OCI-LY1 (cell line): ENCODE data around the gene GUCA2A.

Source experiments
- H2AFZ ChIP-seq: fragments of 200-600 bp; sonication (generic), shearing (Covaris generic); 2 replicates; pipeline ENCODE4 v1.6.0; 2014; ENCODE audit warnings: antibody characterized with exemption, mild to moderate bottlenecking, low read length
- H3F3A ChIP-seq: fragments of 200-600 bp; sonication (generic), shearing (Covaris generic); 2 replicates; pipeline ENCODE4 v1.6.0; 2014; ENCODE audit warnings: mild to moderate bottlenecking, antibody characterized with exemption, low read length, moderate library complexity; ENCODE audit not compliant: insufficient read depth
- H3K27ac ChIP-seq: fragments of 200-600 bp; sonication (generic); 2 replicates; pipeline ENCODE4 v1.5.1; 2014; ENCODE audit warnings: low read length, mixed run types, mild to moderate bottlenecking, low read depth; ENCODE audit not compliant: poor library complexity, severe bottlenecking
- H3K27me3 ChIP-seq: fragments of 200-600 bp; sonication (generic); 2 replicates; pipeline ENCODE4 v1.6.0; 2014; ENCODE audit warnings: antibody characterized with exemption, mild to moderate bottlenecking, low read length, moderate library complexity; ENCODE audit not compliant: insufficient read depth
- H3K36me3 ChIP-seq: fragments of 200-600 bp; sonication (generic); 2 replicates; pipeline ENCODE4 v1.6.1; 2014; ENCODE audit warnings: mild to moderate bottlenecking, antibody characterized with exemption, low read length, moderate library complexity, mixed read lengths; ENCODE audit not compliant: insufficient read depth
- H3K4me1 ChIP-seq: fragments of 200-600 bp; sonication (generic); 2 replicates; pipeline ENCODE4 v1.5.1; 2014; ENCODE audit warnings: mild to moderate bottlenecking, low read length, moderate library complexity; ENCODE audit not compliant: insufficient read depth, severe bottlenecking
- H3K4me2 ChIP-seq: fragments of 200-600 bp; sonication (generic), shearing (Covaris generic); 2 replicates; pipeline ENCODE4 v1.6.1; 2014; ENCODE audit warnings: low read length
- H3K4me3 ChIP-seq: fragments of 200-600 bp; sonication (generic); 2 replicates; pipeline ENCODE4 v1.5.1; 2014; ENCODE audit warnings: low read length, low read depth, mild to moderate bottlenecking, mixed read lengths; ENCODE audit not compliant: poor library complexity, severe bottlenecking
- H3K79me2 ChIP-seq: fragments of 200-600 bp; shearing (Covaris generic); 2 replicates; pipeline ENCODE4 v1.6.1; 2016; ENCODE audit warnings: mixed run types, low read length, mixed read lengths; ENCODE audit not compliant: insufficient read depth
- H3K9ac ChIP-seq: fragments of 200-600 bp; sonication (generic), shearing (Covaris generic); 2 replicates; pipeline ENCODE4 v1.6.1; 2014; ENCODE audit warnings: mild to moderate bottlenecking, low read length, mixed read lengths
- H3K9me2 ChIP-seq: fragments of 200-600 bp; sonication (generic), shearing (Covaris generic); 2 replicates; pipeline ENCODE4 v1.6.1; 2014; ENCODE audit warnings: low read depth, mild to moderate bottlenecking, low read length, mixed read lengths
- H3K9me3 ChIP-seq: fragments of 200-600 bp; shearing (Covaris generic); 2 replicates; pipeline ENCODE4 v1.6.1; 2014; ENCODE audit warnings: low read length, mixed read lengths
- H4K20me1 ChIP-seq: fragments of 200-600 bp; sonication (generic), shearing (Covaris generic); 2 replicates; pipeline ENCODE4 v1.6.0; 2016; ENCODE audit warnings: mild to moderate bottlenecking, low read length; ENCODE audit not compliant: insufficient read depth
- CTCF ChIP-seq: fragments of 200-600 bp; sonication (generic), shearing (Covaris generic); IDR thresholded peaks from 2 replicates; pipeline ENCODE4 v1.5.1; 2017; ENCODE audit warnings: mild to moderate bottlenecking, antibody characterized with exemption, low read length, moderate library complexity, mixed read lengths
- EZH2 ChIP-seq: fragments of 200-600 bp; sonication (generic), shearing (Covaris generic); IDR thresholded peaks from 2 replicates; pipeline ENCODE4 v1.8.0; 2017; ENCODE audit warnings: borderline replicate concordance, mixed run types, mild to moderate bottlenecking, antibody characterized with exemption, low read length, moderate library complexity, mixed read lengths

GUCA2A gene

GRCh38 chr1:42152119-42152518, 12.4 kb downstream of the GUCA2A start:
- Histone ChIP-seq H3F3A (no peaks in the 10 kb centered on the region), H2AFZ (no peak overlapping the region), H3K79me2 (no peaks in the 10 kb centered on the region), H4K20me1 (no peaks in the 10 kb centered on the region), H3K9me2 (no peaks in the 10 kb centered on the region), H3K4me2 (no peak overlapping the region), H3K27me3 (no peaks in the 10 kb centered on the region), H3K4me1 (no peaks in the 10 kb centered on the region), H3K36me3 (no peaks in the 10 kb centered on the region), H3K9ac (no peak overlapping the region), H3K4me3 (no peak overlapping the region), H3K27ac (no peak overlapping the region), H3K9me3 (no peaks in the 10 kb centered on the region)
- TF ChIP-seq CTCF (no peak), EZH2 (no peak)

GRCh38 chr1:42150651-42151050, 13.9 kb downstream of the GUCA2A start:
- TF ChIP-seq CTCF (no peak), EZH2 (no peak)
- Histone ChIP-seq H3F3A (no peaks in the 10 kb centered on the region), H3K27ac (no peak overlapping the region), H3K9ac (no peak overlapping the region), H3K4me1 (no peaks in the 10 kb centered on the region), H2AFZ (no peak overlapping the region), H3K79me2 (no peaks in the 10 kb centered on the region), H3K27me3 (no peaks in the 10 kb centered on the region), H3K9me3 (no peaks in the 10 kb centered on the region), H3K4me2 (no peak overlapping the region), H3K4me3 (no peak overlapping the region), H4K20me1 (no peaks in the 10 kb centered on the region), H3K36me3 (no peaks in the 10 kb centered on the region), H3K9me2 (no peaks in the 10 kb centered on the region)

DNA sequence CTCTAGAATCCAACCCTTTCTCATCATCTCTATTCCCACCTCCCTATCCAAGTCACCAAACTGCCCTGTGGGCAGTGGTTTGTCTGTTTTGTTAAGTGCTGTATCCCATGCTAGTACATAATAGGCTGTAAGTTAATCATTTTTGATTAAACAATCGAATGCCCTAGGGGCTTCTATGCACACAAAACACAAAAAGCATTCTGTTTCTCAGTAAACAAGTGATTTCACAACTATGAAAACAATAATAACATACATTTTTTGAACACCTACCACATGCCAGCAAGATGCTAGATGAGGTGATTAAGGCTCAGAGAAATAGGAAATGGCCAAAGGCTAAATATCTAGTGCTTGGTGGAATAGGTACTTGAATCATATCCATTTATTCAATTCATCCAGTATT, 16.4 kb downstream of the GUCA2A start:
- Histone ChIP-seq H3K27ac (no peak overlapping the region), H3K9me3 (no peaks in the 10 kb centered on the region), H3K27me3 (no peaks in the 10 kb centered on the region; the same call in 1 of the 2 replicates), H3K9ac (no peak overlapping the region), H3K9me2 (no peaks in the 10 kb centered on the region), H3K79me2 (no peaks in the 10 kb centered on the region), H4K20me1 (no peaks in the 10 kb centered on the region), H2AFZ (no peak overlapping the region), H3K4me3 (no peak overlapping the region), H3F3A (no peaks in the 10 kb centered on the region), H3K4me1 (no peaks in the 10 kb centered on the region), H3K36me3 (no peaks in the 10 kb centered on the region), H3K4me2 (no peak overlapping the region)
- TF ChIP-seq CTCF (no peak), EZH2 (no peak)
